ENCODE measurements around the gene COX5A.

GRCh38 chr15:74962219-74962618, 24.3 kb upstream of the COX5A start:
- TF ChIP-seq CTCF (IDR thresholded peaks at IDR 0.05) (no peak), POLR2A (IDR thresholded peaks at IDR 0.05) (no peak)
